GM23338 (cell line): ENCODE data around the gene DAPK2. TPM values are rescaled to one million over a fixed set of nuclear protein-coding genes. Genes with fewer than 3 reads are reported as not detected.
A peak's percentile ranks its signal among the peaks of the same experiment; 100 is the strongest.

Experiments
- ATAC-seq: fragments of 200-7000 bp; cut with Tn5 transposase; 3 replicates; pipeline ENCODE4 v1.9.1; 2020
- DNase-seq: peaks from one replicate; pipeline ENCODE4 v3.0.0-alpha.2; 2015; ENCODE audit warnings: low spot score
- H2AFZ ChIP-seq: fragments of 200-600 bp; sonication (generic); 2 replicates; pipeline ENCODE4 v1.8.0; 2016; ENCODE audit warnings: antibody characterized with exemption, mild to moderate bottlenecking, moderate library complexity
- H3F3A ChIP-seq: fragments of 200-600 bp; sonication (generic); replicated peaks from 2 replicates; pipeline ENCODE4 v1.8.0; 2017; ENCODE audit warnings: antibody characterized with exemption, mixed run types, low read depth
- H3K27ac ChIP-seq: fragments of 200-600 bp; sonication (generic); 2 replicates; pipeline ENCODE4 v1.6.1; 2016; ENCODE audit warnings: low read depth
- H3K27me3 ChIP-seq: fragments of 200-600 bp; sonication (generic); 2 replicates; pipeline ENCODE4 v1.8.0; 2016; ENCODE audit warnings: mild to moderate bottlenecking, mixed run types, moderate library complexity; ENCODE audit not compliant: insufficient read depth
- H3K36me3 ChIP-seq: fragments of 200-600 bp; sonication (generic); 2 replicates; pipeline ENCODE4 v1.8.0; 2016; ENCODE audit warnings: mild to moderate bottlenecking; ENCODE audit not compliant: insufficient read depth
- H3K4me1 ChIP-seq: fragments of 200-600 bp; sonication (generic); 2 replicates; pipeline ENCODE4 v1.8.0; 2016; ENCODE audit warnings: mild to moderate bottlenecking, moderate library complexity; ENCODE audit not compliant: insufficient read depth
- H3K4me2 ChIP-seq: fragments of 200-600 bp; sonication (generic); 2 replicates; pipeline ENCODE4 v1.7.1; 2017; ENCODE audit warnings: mixed run types
- H3K4me3 ChIP-seq: fragments of 200-600 bp; sonication (generic); 2 replicates; pipeline ENCODE4 v1.6.1; 2016; ENCODE audit warnings: mixed run types
- H3K79me2 ChIP-seq: fragments of 200-600 bp; sonication (generic); replicated peaks from 2 replicates; pipeline ENCODE4 v1.8.0; 2017; ENCODE audit warnings: mild to moderate bottlenecking; ENCODE audit not compliant: insufficient read depth
- H3K9me2 ChIP-seq: fragments of 200-600 bp; sonication (generic); 2 replicates; pipeline ENCODE4 v1.8.0; 2017; ENCODE audit not compliant: insufficient read depth
- H4K20me1 ChIP-seq: fragments of 200-600 bp; sonication (generic); replicated peaks from 2 replicates; pipeline ENCODE4 v1.8.0; 2017; ENCODE audit warnings: mild to moderate bottlenecking; ENCODE audit not compliant: insufficient read depth
- H3K27ac Mint-ChIP-seq: 2 replicates; pipeline ENCODE4 v1.8.0; 2020; ENCODE audit warnings: inconsistent platforms, mild to moderate bottlenecking, moderate library complexity, mixed read lengths
- H3K27me3 Mint-ChIP-seq: 3 replicates; pipeline ENCODE4 v1.8.0; 2022; ENCODE audit warnings: low read depth, mild to moderate bottlenecking, moderate library complexity, mixed read lengths, inconsistent platforms; ENCODE audit not compliant: insufficient read depth, poor library complexity
- H3K36me3 Mint-ChIP-seq: 3 replicates; pipeline ENCODE4 v1.8.0; 2021; ENCODE audit warnings: low read depth, mild to moderate bottlenecking, inconsistent platforms, moderate library complexity, mixed read lengths
- H3K4me1 Mint-ChIP-seq: 3 replicates; pipeline ENCODE4 v1.8.0; 2020; ENCODE audit warnings: mild to moderate bottlenecking, inconsistent platforms, mixed read lengths
- H3K4me3 Mint-ChIP-seq: 3 replicates; pipeline ENCODE4 v1.8.0; 2021; ENCODE audit warnings: moderate library complexity, mild to moderate bottlenecking, inconsistent platforms, mixed read lengths
- H3K9me3 Mint-ChIP-seq: 3 replicates; pipeline ENCODE4 v1.8.0; 2020; ENCODE audit warnings: moderate library complexity, mild to moderate bottlenecking, inconsistent platforms, mixed read lengths
- CTCF ChIP-seq, 2 experiments: fragments of 200-600 bp in 1 of 2; sonication (generic) in 1 of 2; conservative IDR thresholded peaks; 2 replicates each; pipeline versions ENCODE4 v1.5.1 to v1.6.1; 2016 to 2017; ENCODE audit warnings: antibody characterized with exemption in 2 of 2, low read depth in 2 of 2, mild to moderate bottlenecking in 2 of 2, moderate library complexity in 1 of 2
- ETS1 ChIP-seq: IDR thresholded peaks from 2 replicates; pipeline ENCODE4 v1.6.1; 2016; ENCODE audit warnings: antibody characterized with exemption
- EZH2 ChIP-seq: fragments of 200-600 bp; sonication (generic); IDR thresholded peaks from one replicate; pipeline ENCODE4 v1.8.0; 2017; ENCODE audit warnings: antibody characterized with exemption, mild to moderate bottlenecking, low read depth; ENCODE audit not compliant: unreplicated experiment
- EZH2phosphoT487 ChIP-seq: fragments of 200-600 bp; sonication (generic); IDR thresholded peaks from one replicate; pipeline ENCODE4 v1.8.1; 2018; ENCODE audit warnings: antibody characterized with exemption; ENCODE audit not compliant: unreplicated experiment
- POLR2AphosphoS5 ChIP-seq: IDR thresholded peaks from 2 replicates; pipeline ENCODE4 v1.6.1; 2016; ENCODE audit warnings: antibody characterized with exemption, low read depth
- STAT1 ChIP-seq: IDR thresholded peaks from one replicate; pipeline ENCODE4 v1.6.1; 2016; ENCODE audit warnings: antibody characterized with exemption; ENCODE audit not compliant: unreplicated experiment
- ZNF114 ChIP-seq: fragments of 250-450 bp; sonication (Bioruptor Pico); IDR thresholded peaks from 2 replicates; pipeline ENCODE4 v1.5.0; 2020; ENCODE audit warnings: mild to moderate bottlenecking, moderate library complexity
- ZNF331 ChIP-seq: fragments of 250-450 bp; sonication (Bioruptor Pico); IDR thresholded peaks from 2 replicates; pipeline ENCODE4 v1.5.0; 2020; ENCODE audit warnings: low read depth, mild to moderate bottlenecking, moderate library complexity
- polyA plus RNA-seq: library from polyadenylated mRNA; unstranded; fragments of >200 nt; fragmentation: Nextera tagmentation; extraction: Ambion mirVana; gene quantifications from 2 replicates; pipeline ENCODE4 v1.2.1, GENCODE V29; 2016
- total RNA-seq: library from RNA; depleted of rRNA; stranded (reverse); fragments of >200 nt; shearing (Covaris generic); gene quantifications from 2 replicates; pipeline ENCODE4 v1.2.3, GENCODE V29; 2014
- TF ChIP-seq, protein P1 (sequence below): IDR thresholded peaks from one replicate; pipeline ENCODE4 v1.6.1; 2018; ENCODE audit warnings: antibody characterized with exemption; ENCODE audit not compliant: unreplicated experiment
- TF ChIP-seq, protein P2 (sequence below): fragments of 250-450 bp; sonication (Bioruptor Pico); IDR thresholded peaks from 2 replicates; pipeline ENCODE4 v1.5.0; 2020; ENCODE audit warnings: mild to moderate bottlenecking, moderate library complexity

DAPK2 gene
- total and polyA plus RNA-seq, 2 experiments from 2014 or later, result 1.6 to 3.1 TPM

DNA sequence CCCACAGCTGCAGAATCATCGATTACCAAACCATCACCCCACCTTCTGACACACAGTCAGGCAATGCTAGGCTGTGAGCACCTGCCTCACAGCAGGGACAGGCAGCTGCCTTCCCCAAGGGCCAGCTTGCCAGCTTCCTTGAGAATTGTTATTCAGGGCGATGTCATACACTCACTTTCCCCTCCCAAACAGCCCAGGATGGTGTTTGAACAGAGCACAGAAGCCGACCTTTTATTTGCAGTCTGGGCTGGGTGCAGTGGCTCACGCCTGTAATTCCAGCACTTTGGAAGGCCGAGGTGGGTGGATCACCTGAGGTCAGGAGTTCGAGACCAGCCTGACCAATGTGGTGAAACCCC, 128.0 kb downstream of the DAPK2 start:
- Histone ChIP-seq H3K36me3 (no peaks in the 10 kb centered on the region), H3K27ac (no peak overlapping the region), H3K4me3 (no peak overlapping the region), H3K4me1 (peaks cover 17% of the 10 kb centered on the region; the same call in 1 of the 2 replicates), H2AFZ (no peak overlapping the region), H3K27me3 (no peaks in the 10 kb centered on the region), H3K9me2 (no peaks in the 10 kb centered on the region), H3K79me2 (no peaks in the 10 kb centered on the region), H4K20me1 (no peaks in the 10 kb centered on the region), H3K4me2 (no peak overlapping the region), H3F3A (0 out of 2 replicates have a peak, but pooled peaks cover 2% of the 10 kb centered on the region)
- ATAC-seq (peak; percentile 49), DNase-seq (peak; percentile 45)
- no peak overlapping the region for H3K4me3 Mint-ChIP-seq
- no peaks in the 10 kb centered on the region for H3K36me3 Mint-ChIP-seq
- no peak for TF ChIP-seq ZNF331
- no peak for TF ChIP-seq STAT1
- TF ChIP-seq ETS1, result no peak
- TF ChIP-seq CTCF (conservative IDR thresholded peaks at IDR 0.05; ENCODE audit: low read depth in 2 of 2), result no peak
- TF ChIP-seq, protein P1, sequence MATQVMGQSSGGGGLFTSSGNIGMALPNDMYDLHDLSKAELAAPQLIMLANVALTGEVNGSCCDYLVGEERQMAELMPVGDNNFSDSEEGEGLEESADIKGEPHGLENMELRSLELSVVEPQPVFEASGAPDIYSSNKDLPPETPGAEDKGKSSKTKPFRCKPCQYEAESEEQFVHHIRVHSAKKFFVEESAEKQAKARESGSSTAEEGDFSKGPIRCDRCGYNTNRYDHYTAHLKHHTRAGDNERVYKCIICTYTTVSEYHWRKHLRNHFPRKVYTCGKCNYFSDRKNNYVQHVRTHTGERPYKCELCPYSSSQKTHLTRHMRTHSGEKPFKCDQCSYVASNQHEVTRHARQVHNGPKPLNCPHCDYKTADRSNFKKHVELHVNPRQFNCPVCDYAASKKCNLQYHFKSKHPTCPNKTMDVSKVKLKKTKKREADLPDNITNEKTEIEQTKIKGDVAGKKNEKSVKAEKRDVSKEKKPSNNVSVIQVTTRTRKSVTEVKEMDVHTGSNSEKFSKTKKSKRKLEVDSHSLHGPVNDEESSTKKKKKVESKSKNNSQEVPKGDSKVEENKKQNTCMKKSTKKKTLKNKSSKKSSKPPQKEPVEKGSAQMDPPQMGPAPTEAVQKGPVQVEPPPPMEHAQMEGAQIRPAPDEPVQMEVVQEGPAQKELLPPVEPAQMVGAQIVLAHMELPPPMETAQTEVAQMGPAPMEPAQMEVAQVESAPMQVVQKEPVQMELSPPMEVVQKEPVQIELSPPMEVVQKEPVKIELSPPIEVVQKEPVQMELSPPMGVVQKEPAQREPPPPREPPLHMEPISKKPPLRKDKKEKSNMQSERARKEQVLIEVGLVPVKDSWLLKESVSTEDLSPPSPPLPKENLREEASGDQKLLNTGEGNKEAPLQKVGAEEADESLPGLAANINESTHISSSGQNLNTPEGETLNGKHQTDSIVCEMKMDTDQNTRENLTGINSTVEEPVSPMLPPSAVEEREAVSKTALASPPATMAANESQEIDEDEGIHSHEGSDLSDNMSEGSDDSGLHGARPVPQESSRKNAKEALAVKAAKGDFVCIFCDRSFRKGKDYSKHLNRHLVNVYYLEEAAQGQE, result no peak
- TF ChIP-seq ZNF114, result no peak
- no peak for TF ChIP-seq EZH2phosphoT487
- no peak for TF ChIP-seq POLR2AphosphoS5
- no peak for TF ChIP-seq EZH2
- TF ChIP-seq, protein P2, sequence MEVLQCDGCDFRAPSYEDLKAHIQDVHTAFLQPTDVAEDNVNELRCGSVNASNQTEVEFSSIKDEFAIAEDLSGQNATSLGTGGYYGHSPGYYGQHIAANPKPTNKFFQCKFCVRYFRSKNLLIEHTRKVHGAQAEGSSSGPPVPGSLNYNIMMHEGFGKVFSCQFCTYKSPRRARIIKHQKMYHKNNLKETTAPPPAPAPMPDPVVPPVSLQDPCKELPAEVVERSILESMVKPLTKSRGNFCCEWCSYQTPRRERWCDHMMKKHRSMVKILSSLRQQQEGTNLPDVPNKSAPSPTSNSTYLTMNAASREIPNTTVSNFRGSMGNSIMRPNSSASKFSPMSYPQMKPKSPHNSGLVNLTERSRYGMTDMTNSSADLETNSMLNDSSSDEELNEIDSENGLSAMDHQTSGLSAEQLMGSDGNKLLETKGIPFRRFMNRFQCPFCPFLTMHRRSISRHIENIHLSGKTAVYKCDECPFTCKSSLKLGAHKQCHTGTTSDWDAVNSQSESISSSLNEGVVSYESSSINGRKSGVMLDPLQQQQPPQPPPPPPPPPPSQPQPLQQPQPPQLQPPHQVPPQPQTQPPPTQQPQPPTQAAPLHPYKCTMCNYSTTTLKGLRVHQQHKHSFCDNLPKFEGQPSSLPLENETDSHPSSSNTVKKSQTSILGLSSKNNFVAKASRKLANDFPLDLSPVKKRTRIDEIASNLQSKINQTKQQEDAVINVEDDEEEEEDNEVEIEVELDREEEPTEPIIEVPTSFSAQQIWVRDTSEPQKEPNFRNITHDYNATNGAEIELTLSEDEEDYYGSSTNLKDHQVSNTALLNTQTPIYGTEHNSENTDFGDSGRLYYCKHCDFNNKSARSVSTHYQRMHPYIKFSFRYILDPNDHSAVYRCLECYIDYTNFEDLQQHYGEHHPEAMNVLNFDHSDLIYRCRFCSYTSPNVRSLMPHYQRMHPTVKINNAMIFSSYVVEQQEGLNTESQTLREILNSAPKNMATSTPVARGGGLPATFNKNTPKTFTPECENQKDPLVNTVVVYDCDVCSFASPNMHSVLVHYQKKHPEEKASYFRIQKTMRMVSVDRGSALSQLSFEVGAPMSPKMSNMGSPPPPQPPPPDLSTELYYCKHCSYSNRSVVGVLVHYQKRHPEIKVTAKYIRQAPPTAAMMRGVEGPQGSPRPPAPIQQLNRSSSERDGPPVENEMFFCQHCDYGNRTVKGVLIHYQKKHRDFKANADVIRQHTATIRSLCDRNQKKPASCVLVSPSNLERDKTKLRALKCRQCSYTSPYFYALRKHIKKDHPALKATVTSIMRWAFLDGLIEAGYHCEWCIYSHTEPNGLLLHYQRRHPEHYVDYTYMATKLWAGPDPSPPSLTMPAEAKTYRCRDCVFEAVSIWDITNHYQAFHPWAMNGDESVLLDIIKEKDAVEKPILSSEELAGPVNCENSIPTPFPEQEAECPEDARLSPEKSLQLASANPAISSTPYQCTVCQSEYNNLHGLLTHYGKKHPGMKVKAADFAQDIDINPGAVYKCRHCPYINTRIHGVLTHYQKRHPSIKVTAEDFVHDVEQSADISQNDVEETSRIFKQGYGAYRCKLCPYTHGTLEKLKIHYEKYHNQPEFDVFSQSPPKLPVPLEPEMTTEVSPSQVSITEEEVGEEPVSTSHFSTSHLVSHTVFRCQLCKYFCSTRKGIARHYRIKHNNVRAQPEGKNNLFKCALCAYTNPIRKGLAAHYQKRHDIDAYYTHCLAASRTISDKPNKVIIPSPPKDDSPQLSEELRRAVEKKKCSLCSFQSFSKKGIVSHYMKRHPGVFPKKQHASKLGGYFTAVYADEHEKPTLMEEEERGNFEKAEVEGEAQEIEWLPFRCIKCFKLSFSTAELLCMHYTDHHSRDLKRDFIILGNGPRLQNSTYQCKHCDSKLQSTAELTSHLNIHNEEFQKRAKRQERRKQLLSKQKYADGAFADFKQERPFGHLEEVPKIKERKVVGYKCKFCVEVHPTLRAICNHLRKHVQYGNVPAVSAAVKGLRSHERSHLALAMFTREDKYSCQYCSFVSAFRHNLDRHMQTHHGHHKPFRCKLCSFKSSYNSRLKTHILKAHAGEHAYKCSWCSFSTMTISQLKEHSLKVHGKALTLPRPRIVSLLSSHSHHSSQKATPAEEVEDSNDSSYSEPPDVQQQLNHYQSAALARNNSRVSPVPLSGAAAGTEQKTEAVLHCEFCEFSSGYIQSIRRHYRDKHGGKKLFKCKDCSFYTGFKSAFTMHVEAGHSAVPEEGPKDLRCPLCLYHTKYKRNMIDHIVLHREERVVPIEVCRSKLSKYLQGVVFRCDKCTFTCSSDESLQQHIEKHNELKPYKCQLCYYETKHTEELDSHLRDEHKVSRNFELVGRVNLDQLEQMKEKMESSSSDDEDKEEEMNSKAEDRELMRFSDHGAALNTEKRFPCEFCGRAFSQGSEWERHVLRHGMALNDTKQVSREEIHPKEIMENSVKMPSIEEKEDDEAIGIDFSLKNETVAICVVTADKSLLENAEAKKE (CRISPR knock-in tag), result no peak
- no peaks in the 10 kb centered on the region for H3K9me3 Mint-ChIP-seq
- H3K27me3 Mint-ChIP-seq, result peaks cover 10% of the 10 kb centered on the region
- H3K4me1 Mint-ChIP-seq, result peaks cover 37% of the 10 kb centered on the region
- H3K27ac Mint-ChIP-seq, result no peak overlapping the region
